MM.1S (cell line): Measurements from ENCODE around the gene FOSL1.
"Not testable (repeated sequence)": the region's sequence is repeated elsewhere in the genome, so short reads cannot be mapped to it uniquely, and the experiment has no call there.

ENCODE experiments used
- DNase-seq: peaks from one replicate; pipeline ENCODE4 v3.0.0-alpha.2; 2015
- H2AFZ ChIP-seq: fragments of 300-600 bp; sonication (generic); 2 replicates; pipeline ENCODE4 v1.6.0; 2016; ENCODE audit warnings: antibody characterized with exemption, low read length
- H3F3A ChIP-seq: fragments of 300-600 bp; sonication (generic); 2 replicates; pipeline ENCODE4 v1.6.1; 2016; ENCODE audit warnings: mild to moderate bottlenecking, antibody characterized with exemption, low read length, moderate library complexity, mixed read lengths; ENCODE audit not compliant: insufficient read depth
- H3K27ac ChIP-seq: fragments of 300-600 bp; sonication (generic); 2 replicates; pipeline ENCODE4 v1.5.1; 2016; ENCODE audit warnings: mild to moderate bottlenecking, low read length
- H3K27me3 ChIP-seq: fragments of 300-600 bp; sonication (generic); replicated peaks from 2 replicates; pipeline ENCODE4 v1.6.0; 2016; ENCODE audit warnings: low read length; ENCODE audit not compliant: insufficient read depth
- H3K36me3 ChIP-seq: fragments of 300-600 bp; sonication (generic); replicated peaks from 2 replicates; pipeline ENCODE4 v1.6.1; 2016; ENCODE audit warnings: mild to moderate bottlenecking, low read length, mixed read lengths; ENCODE audit not compliant: insufficient read depth
- H3K4me1 ChIP-seq: fragments of 300-600 bp; sonication (generic); 2 replicates; pipeline ENCODE4 v1.6.1; 2016; ENCODE audit warnings: low read length, mixed read lengths
- H3K4me2 ChIP-seq: fragments of 300-600 bp; sonication (generic); 2 replicates; pipeline ENCODE4 v1.6.0; 2016; ENCODE audit warnings: low read depth, low read length
- H3K4me3 ChIP-seq: fragments of 300-600 bp; sonication (generic); 2 replicates; pipeline ENCODE4 v1.5.1; 2016; ENCODE audit warnings: low read length, mixed read lengths
- H3K79me2 ChIP-seq: fragments of 300-600 bp; sonication (generic); 2 replicates; pipeline ENCODE4 v1.6.1; 2016; ENCODE audit warnings: mixed run types, low read length, mixed read lengths
- H3K9ac ChIP-seq: fragments of 300-600 bp; sonication (generic); 2 replicates; pipeline ENCODE4 v1.6.1; 2016; ENCODE audit warnings: low read length, mixed read lengths
- H3K9me2 ChIP-seq: fragments of 300-600 bp; sonication (generic); replicated peaks from 2 replicates; pipeline ENCODE4 v1.6.1; 2016; ENCODE audit warnings: mild to moderate bottlenecking, low read length, mixed read lengths; ENCODE audit not compliant: insufficient read depth
- H3K9me3 ChIP-seq: fragments of 300-600 bp; sonication (generic); replicated peaks from 2 replicates; pipeline ENCODE4 v1.6.1; 2016; ENCODE audit warnings: mild to moderate bottlenecking, low read length, mixed read lengths; ENCODE audit not compliant: insufficient read depth
- H4K20me1 ChIP-seq: fragments of 300-600 bp; sonication (generic); 2 replicates; pipeline ENCODE4 v1.6.1; 2016; ENCODE audit warnings: mild to moderate bottlenecking, low read length, moderate library complexity, mixed read lengths; ENCODE audit not compliant: insufficient read depth
- EZH2 ChIP-seq: fragments of 300-600 bp; sonication (generic); optimal IDR thresholded peaks from 2 replicates; pipeline ENCODE3; 2017; ENCODE audit warnings: low read depth, mild to moderate bottlenecking, antibody characterized with exemption, low read length, mixed read lengths
- EZH2phosphoT487 ChIP-seq: fragments of 300-600 bp; sonication (generic); IDR thresholded peaks from 2 replicates; pipeline ENCODE4 v1.6.1; 2018; ENCODE audit warnings: antibody characterized with exemption, low read length
- TF ChIP-seq, protein P1 (sequence below): fragments of 300-600 bp; sonication (generic); IDR thresholded peaks from 2 replicates; pipeline ENCODE4 v1.5.1; 2016; ENCODE audit warnings: antibody characterized with exemption, low read length, mixed read lengths

FOSL1 gene

DNA sequence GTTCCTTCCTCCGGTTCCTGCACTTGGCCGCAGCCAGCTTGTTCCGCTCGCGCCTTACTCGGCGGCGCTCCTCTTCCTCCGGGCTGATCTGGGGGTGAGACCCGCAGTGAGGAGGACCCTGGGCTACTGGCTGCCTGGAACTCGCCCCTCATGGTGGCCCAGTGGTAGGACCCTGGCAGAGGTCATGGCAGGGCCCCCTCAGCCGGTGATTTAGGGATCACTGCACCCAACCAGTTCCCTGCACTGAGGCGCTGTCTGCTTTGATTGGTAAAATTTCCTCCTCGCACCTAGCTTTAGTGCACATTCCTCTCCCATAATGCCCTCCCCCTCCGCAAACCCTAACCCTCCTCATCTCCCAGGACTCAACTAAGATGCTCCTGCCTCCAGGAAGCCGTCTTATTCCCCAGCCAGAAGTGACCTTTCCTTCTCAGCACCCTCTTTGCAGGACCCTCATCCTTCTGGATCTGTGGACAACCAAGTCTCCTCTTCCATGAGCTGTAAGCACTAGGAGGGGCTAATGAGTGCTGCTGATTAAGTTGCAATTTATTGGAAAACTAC is 6.1 kb downstream of the FOSL1 start:
- TF ChIP-seq, protein P1, sequence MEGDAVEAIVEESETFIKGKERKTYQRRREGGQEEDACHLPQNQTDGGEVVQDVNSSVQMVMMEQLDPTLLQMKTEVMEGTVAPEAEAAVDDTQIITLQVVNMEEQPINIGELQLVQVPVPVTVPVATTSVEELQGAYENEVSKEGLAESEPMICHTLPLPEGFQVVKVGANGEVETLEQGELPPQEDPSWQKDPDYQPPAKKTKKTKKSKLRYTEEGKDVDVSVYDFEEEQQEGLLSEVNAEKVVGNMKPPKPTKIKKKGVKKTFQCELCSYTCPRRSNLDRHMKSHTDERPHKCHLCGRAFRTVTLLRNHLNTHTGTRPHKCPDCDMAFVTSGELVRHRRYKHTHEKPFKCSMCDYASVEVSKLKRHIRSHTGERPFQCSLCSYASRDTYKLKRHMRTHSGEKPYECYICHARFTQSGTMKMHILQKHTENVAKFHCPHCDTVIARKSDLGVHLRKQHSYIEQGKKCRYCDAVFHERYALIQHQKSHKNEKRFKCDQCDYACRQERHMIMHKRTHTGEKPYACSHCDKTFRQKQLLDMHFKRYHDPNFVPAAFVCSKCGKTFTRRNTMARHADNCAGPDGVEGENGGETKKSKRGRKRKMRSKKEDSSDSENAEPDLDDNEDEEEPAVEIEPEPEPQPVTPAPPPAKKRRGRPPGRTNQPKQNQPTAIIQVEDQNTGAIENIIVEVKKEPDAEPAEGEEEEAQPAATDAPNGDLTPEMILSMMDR, result no peak
- Histone ChIP-seq H4K20me1 (no peaks in the 10 kb centered on the region), H3K79me2 (peaks cover 14% of the 10 kb centered on the region), H3K9me3 (no peaks in the 10 kb centered on the region), H3K4me3 (peak overlapping the region; percentile 43), H3K4me1 (peaks cover 18% of the 10 kb centered on the region), H3K4me2 (peak overlapping the region; percentile 72), H2AFZ (peak overlapping the region; percentile 71), H3K36me3 (no peaks in the 10 kb centered on the region), H3F3A (peaks cover 22% of the 10 kb centered on the region), H3K27ac (peak overlapping the region; percentile 48; the same call in 1 of the 2 replicates), H3K27me3 (peaks cover 7% of the 10 kb centered on the region; the same call in 1 of the 2 replicates), H3K9ac (peak overlapping the region; percentile 51; the same call in 1 of the 2 replicates), H3K9me2 (no peaks in the 10 kb centered on the region)
- peak; percentile 25 for DNase-seq

DNA sequence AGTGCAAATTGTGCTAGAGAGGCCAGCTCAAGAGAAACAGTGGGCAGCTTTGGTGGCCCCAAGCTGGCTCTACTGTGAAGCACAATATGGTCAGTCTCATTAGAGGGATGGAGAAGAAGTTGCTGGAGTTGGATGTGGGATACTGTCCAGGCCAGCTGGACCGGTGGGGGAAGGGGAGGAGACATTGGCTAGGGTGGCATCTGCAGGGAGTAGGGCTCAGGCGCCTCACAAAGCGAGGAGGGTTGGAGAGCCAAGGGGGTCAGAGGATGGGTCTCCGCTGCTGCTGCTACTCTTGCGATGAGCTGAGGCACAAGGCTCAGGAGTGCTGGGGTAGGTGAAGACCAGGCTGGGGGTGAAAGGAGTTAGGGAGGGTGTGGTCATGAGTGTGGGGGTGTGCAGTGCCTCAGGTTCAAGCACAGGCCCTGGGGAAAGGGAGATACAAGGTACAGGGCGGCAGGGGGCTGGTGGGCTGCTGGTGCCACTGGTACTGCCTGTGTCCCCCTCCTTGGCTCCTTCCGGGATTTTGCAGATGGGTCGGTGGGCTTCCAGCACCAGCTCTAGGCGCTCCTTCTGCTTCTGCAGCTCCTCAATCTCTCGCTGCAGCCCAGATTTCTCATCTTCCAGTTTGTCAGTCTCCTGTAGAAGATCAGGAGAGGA is 7.4 kb downstream of the FOSL1 start:
- Histone ChIP-seq H4K20me1 (no peaks in the 10 kb centered on the region), H3K27me3 (no peaks in the 10 kb centered on the region; the same call in 1 of the 2 replicates), H3K79me2 (peaks cover 18% of the 10 kb centered on the region), H3K9me3 (no peaks in the 10 kb centered on the region), H3K4me1 (peaks cover 19% of the 10 kb centered on the region), H3K9ac (no peak overlapping the region), H3K27ac (no peak overlapping the region), H3K4me3 (no peak overlapping the region), H3F3A (peaks cover 33% of the 10 kb centered on the region), H3K9me2 (no peaks in the 10 kb centered on the region), H3K4me2 (no peak overlapping the region), H2AFZ (no peak overlapping the region), H3K36me3 (no peaks in the 10 kb centered on the region)
- TF ChIP-seq EZH2phosphoT487, result no peak
- TF ChIP-seq, protein P1, result no peak
- no peak for TF ChIP-seq EZH2
- DNase-seq, result no peak

DNA sequence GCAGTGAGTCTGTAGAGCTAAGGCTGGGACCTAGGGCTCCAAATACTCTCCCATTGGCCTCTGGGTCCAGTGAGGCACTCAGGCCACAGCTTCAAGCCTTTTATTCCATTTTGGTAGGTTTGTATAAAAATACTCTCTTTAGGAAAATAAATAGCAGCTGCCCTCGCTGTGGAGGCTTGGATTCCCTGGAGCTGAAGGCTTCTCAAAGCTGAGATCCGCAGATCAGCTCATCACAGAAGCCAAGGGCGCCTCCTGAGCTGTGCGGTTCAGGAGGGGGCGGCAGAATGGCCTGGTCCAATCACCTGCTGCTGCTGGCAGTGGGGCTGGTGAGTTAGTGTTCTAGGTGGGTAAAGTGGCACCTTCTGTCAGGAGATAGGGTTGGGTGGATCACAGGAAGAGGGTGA is 8.0 kb downstream of the FOSL1 start:
- H3K9me3 ChIP-seq, H3K9me2 ChIP-seq, H3K27me3 ChIP-seq, DNase-seq, H3K27ac ChIP-seq, H3K9ac ChIP-seq, H3K36me3 ChIP-seq, H2AFZ ChIP-seq, H4K20me1 ChIP-seq: not testable (repeated sequence)
- H3F3A ChIP-seq, result peaks cover 35% of the 10 kb centered on the region
- H3K4me1 ChIP-seq, result peaks cover 25% of the 10 kb centered on the region
- H3K79me2 ChIP-seq, result peaks cover 24% of the 10 kb centered on the region
- peak overlapping the region; percentile 97 for H3K4me2 ChIP-seq
- peak overlapping the region; percentile 84 for H3K4me3 ChIP-seq
